Measurements from ENCODE around the gene CYP26C1.

Gene CYP26C1

GRCh38 chr10:93097386-93097785 is 36.8 kb downstream of the CYP26C1 start:
- TF ChIP-seq EGR1 (IDR thresholded peaks at IDR 0.05) (no peak), RAD21 (IDR thresholded peaks at IDR 0.05; ENCODE audit: low read depth) (no peak), TEAD4 (IDR thresholded peaks at IDR 0.05) (no peak), EP300 (IDR thresholded peaks at IDR 0.05; ENCODE audit: borderline replicate concordance) (no peak), TCF12 (IDR thresholded peaks at IDR 0.05; ENCODE audit: low read depth) (no peak), CREB1 (IDR thresholded peaks at IDR 0.05; ENCODE audit: low read depth) (no peak), NFIC (IDR thresholded peaks at IDR 0.05) (no peak), ZBTB7A (IDR thresholded peaks at IDR 0.05; ENCODE audit: low read depth) (no peak), YY1 (IDR thresholded peaks at IDR 0.05; ENCODE audit: low read depth) (no peak), CEBPB (IDR thresholded peaks at IDR 0.05) (no peak), USF1 (IDR thresholded peaks at IDR 0.05) (no peak), FOXM1 (IDR thresholded peaks at IDR 0.05; ENCODE audit: borderline replicate concordance, low read depth) (no peak), MAX (IDR thresholded peaks at IDR 0.05) (no peak), TAF1 (IDR thresholded peaks at IDR 0.05; ENCODE audit: low read depth) (no peak), REST (IDR thresholded peaks at IDR 0.05; ENCODE audit: low read depth) (no peak)

GRCh38 chr10:93098816-93099215 is 38.2 kb downstream of the CYP26C1 start:
- TF ChIP-seq USF1 (IDR thresholded peaks at IDR 0.05), result no peak
- TF ChIP-seq FOXM1 (IDR thresholded peaks at IDR 0.05; ENCODE audit: borderline replicate concordance, low read depth), result no peak
- TF ChIP-seq EGR1 (IDR thresholded peaks at IDR 0.05), result no peak
- TF ChIP-seq CREB1 (IDR thresholded peaks at IDR 0.05; ENCODE audit: low read depth), result no peak
- TF ChIP-seq MAX (IDR thresholded peaks at IDR 0.05), result no peak
- no peak for TF ChIP-seq REST (IDR thresholded peaks at IDR 0.05; ENCODE audit: low read depth)
- no peak for TF ChIP-seq RAD21 (IDR thresholded peaks at IDR 0.05; ENCODE audit: low read depth)
- no peak for TF ChIP-seq TEAD4 (IDR thresholded peaks at IDR 0.05)
- no peak for TF ChIP-seq TCF12 (IDR thresholded peaks at IDR 0.05; ENCODE audit: low read depth)
- no peak for TF ChIP-seq TAF1 (IDR thresholded peaks at IDR 0.05; ENCODE audit: low read depth)
- TF ChIP-seq YY1 (IDR thresholded peaks at IDR 0.05; ENCODE audit: low read depth), result no peak
- TF ChIP-seq CEBPB (IDR thresholded peaks at IDR 0.05), result no peak

GRCh38 chr10:93099670-93100069 is 39.1 kb downstream of the CYP26C1 start:
- TF ChIP-seq CREB1 (IDR thresholded peaks at IDR 0.05; ENCODE audit: low read depth), result no peak
- TF ChIP-seq TAF1 (IDR thresholded peaks at IDR 0.05; ENCODE audit: low read depth), result no peak
- TF ChIP-seq CEBPB (IDR thresholded peaks at IDR 0.05), result no peak
- TF ChIP-seq USF1 (IDR thresholded peaks at IDR 0.05), result no peak
- TF ChIP-seq TEAD4 (IDR thresholded peaks at IDR 0.05), result no peak
- TF ChIP-seq RAD21 (IDR thresholded peaks at IDR 0.05; ENCODE audit: low read depth), result no peak
- no peak for TF ChIP-seq EGR1 (IDR thresholded peaks at IDR 0.05)
- no peak for TF ChIP-seq FOXM1 (IDR thresholded peaks at IDR 0.05; ENCODE audit: borderline replicate concordance, low read depth)
- no peak for TF ChIP-seq MAX (IDR thresholded peaks at IDR 0.05)
- TF ChIP-seq YY1 (IDR thresholded peaks at IDR 0.05; ENCODE audit: low read depth), result no peak
- TF ChIP-seq TCF12 (IDR thresholded peaks at IDR 0.05; ENCODE audit: low read depth), result no peak
- TF ChIP-seq ZBTB7A (IDR thresholded peaks at IDR 0.05; ENCODE audit: low read depth), result no peak
- no peak for TF ChIP-seq EP300 (IDR thresholded peaks at IDR 0.05; ENCODE audit: borderline replicate concordance)
- no peak for TF ChIP-seq REST (IDR thresholded peaks at IDR 0.05; ENCODE audit: low read depth)
- TF ChIP-seq NFIC (IDR thresholded peaks at IDR 0.05), result no peak

- no peak for TF ChIP-seq TCF12 (IDR thresholded peaks at IDR 0.05; ENCODE audit: low read depth)
- TF ChIP-seq USF1 (IDR thresholded peaks at IDR 0.05), result no peak
- TF ChIP-seq MAX (IDR thresholded peaks at IDR 0.05), result no peak
- TF ChIP-seq TEAD4 (IDR thresholded peaks at IDR 0.05), result no peak
Observed at GRCh38 chr10:93103953-93104352, 43.4 kb downstream of the CYP26C1 start.

Data from Ishikawa (cell line).